SK-N-SH (cell line): ENCODE results near the gene SP2.

Experiments
- CHD2 ChIP-seq: fragments of 150-350 bp; IDR thresholded peaks from 2 replicates; pipeline ENCODE4 v1.6.1; 2018; ENCODE audit warnings: low read length; ENCODE audit not compliant: partially characterized antibody
- ELF1 ChIP-seq: IDR thresholded peaks from 2 replicates; pipeline ENCODE4 v1.4.0; 2012
- EP300 ChIP-seq, 2 experiments: IDR thresholded peaks; 2 replicates each; pipeline versions ENCODE4 v1.4.0 to v1.6.1; 2012; ENCODE audit warnings: borderline replicate concordance in 1 of 2, low read depth in 1 of 2, low read length in 1 of 2
- EZH2phosphoT487 ChIP-seq: fragments of 200-600 bp; sonication (generic); IDR thresholded peaks from 2 replicates; pipeline ENCODE4 v1.6.1; 2017; ENCODE audit warnings: low read depth, mixed run types, mild to moderate bottlenecking, antibody characterized with exemption, moderate library complexity, borderline replicate concordance
- GABPA ChIP-seq: IDR thresholded peaks from 2 replicates; pipeline ENCODE4 v1.4.0; 2012; ENCODE audit warnings: low read depth, mild to moderate bottlenecking
- POLR2AphosphoS5 ChIP-seq: IDR thresholded peaks from 2 replicates; pipeline ENCODE4 v1.6.1; 2012; ENCODE audit warnings: low read depth, low read length
- RCOR1 ChIP-seq: fragments of 150-350 bp; IDR thresholded peaks from 2 replicates; pipeline ENCODE4 v1.6.1; 2017; ENCODE audit warnings: antibody characterized with exemption, low read length
- SMC3 ChIP-seq: IDR thresholded peaks from 2 replicates; pipeline ENCODE4 v1.6.1; 2012; ENCODE audit warnings: low read depth, low read length, improper control_type of control experiment
- TAF1 ChIP-seq: IDR thresholded peaks from 2 replicates; pipeline ENCODE4 v1.6.1; 2012; ENCODE audit warnings: low read depth, mild to moderate bottlenecking, low read length, moderate library complexity, borderline replicate concordance
- TCF12 ChIP-seq: IDR thresholded peaks from 2 replicates; pipeline ENCODE4 v1.4.0; 2012
- YY1 ChIP-seq: IDR thresholded peaks from 2 replicates; pipeline ENCODE4 v1.4.0; 2012; ENCODE audit warnings: low read depth, mild to moderate bottlenecking
- TF ChIP-seq, protein P1 (sequence below): fragments of 200-600 bp; sonication (generic); IDR thresholded peaks from 2 replicates; pipeline ENCODE4 v1.6.1; 2017; ENCODE audit warnings: antibody characterized with exemption, mild to moderate bottlenecking, moderate library complexity
- TF ChIP-seq, protein P2 (sequence below): fragments of 150-350 bp; IDR thresholded peaks from 2 replicates; pipeline ENCODE4 v1.6.1; 2016; ENCODE audit warnings: mild to moderate bottlenecking, low read depth, low read length
- TF ChIP-seq, protein P3 (sequence below): IDR thresholded peaks from 2 replicates; pipeline ENCODE4 v1.6.1; 2012; ENCODE audit warnings: mild to moderate bottlenecking, low read depth, low read length, moderate library complexity

DNA sequence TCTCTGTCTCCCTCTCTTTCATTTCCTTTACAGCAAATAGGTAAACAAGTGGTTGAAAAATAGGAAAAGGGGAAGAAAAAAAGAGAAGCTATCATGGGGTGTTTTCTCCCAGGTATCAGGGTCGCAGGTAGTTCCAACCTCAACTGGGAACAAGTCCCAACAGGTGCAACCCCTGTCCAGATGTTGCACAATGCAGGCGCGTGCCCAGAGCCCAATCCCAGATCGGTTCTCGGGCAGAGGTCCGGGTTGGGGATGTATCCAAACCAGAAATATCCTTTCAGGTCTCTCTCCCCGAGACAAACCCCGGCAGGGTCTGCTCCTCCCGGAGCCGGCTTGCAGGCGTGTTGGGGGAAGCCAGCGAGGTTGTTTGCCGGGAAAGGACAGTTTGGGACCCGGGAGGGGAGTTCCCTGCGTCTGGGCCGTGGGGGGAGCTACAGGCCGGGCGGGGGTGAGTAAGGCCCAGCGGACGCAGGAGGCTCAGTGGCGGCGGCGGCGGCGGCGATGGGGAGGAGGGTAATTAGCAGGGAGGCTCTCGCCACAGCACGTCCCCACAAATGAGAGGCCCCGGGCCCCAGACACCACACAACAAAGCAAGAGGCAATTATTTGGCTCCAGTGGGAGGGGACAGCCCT lies 23.9 kb upstream of the SP2 start:
- TF ChIP-seq, protein P1, sequence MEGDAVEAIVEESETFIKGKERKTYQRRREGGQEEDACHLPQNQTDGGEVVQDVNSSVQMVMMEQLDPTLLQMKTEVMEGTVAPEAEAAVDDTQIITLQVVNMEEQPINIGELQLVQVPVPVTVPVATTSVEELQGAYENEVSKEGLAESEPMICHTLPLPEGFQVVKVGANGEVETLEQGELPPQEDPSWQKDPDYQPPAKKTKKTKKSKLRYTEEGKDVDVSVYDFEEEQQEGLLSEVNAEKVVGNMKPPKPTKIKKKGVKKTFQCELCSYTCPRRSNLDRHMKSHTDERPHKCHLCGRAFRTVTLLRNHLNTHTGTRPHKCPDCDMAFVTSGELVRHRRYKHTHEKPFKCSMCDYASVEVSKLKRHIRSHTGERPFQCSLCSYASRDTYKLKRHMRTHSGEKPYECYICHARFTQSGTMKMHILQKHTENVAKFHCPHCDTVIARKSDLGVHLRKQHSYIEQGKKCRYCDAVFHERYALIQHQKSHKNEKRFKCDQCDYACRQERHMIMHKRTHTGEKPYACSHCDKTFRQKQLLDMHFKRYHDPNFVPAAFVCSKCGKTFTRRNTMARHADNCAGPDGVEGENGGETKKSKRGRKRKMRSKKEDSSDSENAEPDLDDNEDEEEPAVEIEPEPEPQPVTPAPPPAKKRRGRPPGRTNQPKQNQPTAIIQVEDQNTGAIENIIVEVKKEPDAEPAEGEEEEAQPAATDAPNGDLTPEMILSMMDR, result no peak
- no peak for TF ChIP-seq POLR2AphosphoS5
- no peak for TF ChIP-seq SMC3
- TF ChIP-seq ELF1, result no peak
- TF ChIP-seq RCOR1, result no peak
- no peak for TF ChIP-seq CHD2
- no peak for TF ChIP-seq GABPA
- no peak for TF ChIP-seq TAF1
- TF ChIP-seq, protein P2, sequence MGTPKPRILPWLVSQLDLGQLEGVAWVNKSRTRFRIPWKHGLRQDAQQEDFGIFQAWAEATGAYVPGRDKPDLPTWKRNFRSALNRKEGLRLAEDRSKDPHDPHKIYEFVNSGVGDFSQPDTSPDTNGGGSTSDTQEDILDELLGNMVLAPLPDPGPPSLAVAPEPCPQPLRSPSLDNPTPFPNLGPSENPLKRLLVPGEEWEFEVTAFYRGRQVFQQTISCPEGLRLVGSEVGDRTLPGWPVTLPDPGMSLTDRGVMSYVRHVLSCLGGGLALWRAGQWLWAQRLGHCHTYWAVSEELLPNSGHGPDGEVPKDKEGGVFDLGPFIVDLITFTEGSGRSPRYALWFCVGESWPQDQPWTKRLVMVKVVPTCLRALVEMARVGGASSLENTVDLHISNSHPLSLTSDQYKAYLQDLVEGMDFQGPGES, result no peak
- TF ChIP-seq TCF12, result no peak
- TF ChIP-seq EP300 (IDR thresholded peaks at IDR 0.05; ENCODE audit: borderline replicate concordance in 1 of 2, low read depth in 1 of 2, low read length in 1 of 2), result no peak
- TF ChIP-seq YY1, result no peak
- TF ChIP-seq, protein P3, sequence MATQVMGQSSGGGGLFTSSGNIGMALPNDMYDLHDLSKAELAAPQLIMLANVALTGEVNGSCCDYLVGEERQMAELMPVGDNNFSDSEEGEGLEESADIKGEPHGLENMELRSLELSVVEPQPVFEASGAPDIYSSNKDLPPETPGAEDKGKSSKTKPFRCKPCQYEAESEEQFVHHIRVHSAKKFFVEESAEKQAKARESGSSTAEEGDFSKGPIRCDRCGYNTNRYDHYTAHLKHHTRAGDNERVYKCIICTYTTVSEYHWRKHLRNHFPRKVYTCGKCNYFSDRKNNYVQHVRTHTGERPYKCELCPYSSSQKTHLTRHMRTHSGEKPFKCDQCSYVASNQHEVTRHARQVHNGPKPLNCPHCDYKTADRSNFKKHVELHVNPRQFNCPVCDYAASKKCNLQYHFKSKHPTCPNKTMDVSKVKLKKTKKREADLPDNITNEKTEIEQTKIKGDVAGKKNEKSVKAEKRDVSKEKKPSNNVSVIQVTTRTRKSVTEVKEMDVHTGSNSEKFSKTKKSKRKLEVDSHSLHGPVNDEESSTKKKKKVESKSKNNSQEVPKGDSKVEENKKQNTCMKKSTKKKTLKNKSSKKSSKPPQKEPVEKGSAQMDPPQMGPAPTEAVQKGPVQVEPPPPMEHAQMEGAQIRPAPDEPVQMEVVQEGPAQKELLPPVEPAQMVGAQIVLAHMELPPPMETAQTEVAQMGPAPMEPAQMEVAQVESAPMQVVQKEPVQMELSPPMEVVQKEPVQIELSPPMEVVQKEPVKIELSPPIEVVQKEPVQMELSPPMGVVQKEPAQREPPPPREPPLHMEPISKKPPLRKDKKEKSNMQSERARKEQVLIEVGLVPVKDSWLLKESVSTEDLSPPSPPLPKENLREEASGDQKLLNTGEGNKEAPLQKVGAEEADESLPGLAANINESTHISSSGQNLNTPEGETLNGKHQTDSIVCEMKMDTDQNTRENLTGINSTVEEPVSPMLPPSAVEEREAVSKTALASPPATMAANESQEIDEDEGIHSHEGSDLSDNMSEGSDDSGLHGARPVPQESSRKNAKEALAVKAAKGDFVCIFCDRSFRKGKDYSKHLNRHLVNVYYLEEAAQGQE, result no peak
- TF ChIP-seq EZH2phosphoT487, result no peak
